NOMO-1 treated with dmso at 0.1 percent for 144 hours (cell line): Measurements from ENCODE around the gene LGALS9C.
"Not testable (repeated sequence)": the region's sequence is repeated elsewhere in the genome, so short reads cannot be mapped to it uniquely, and the experiment has no call there.

Source experiments
- DNase-seq: peaks from one replicate; lab custom pipeline; 2025; ENCODE audit not compliant: unreplicated experiment; lab: John Stamatoyannopoulos, UW

Gene LGALS9C

GRCh38 chr17:18528435-18528834 lies 51.8 kb downstream of the LGALS9C start:
- not testable (repeated sequence) for DNase-seq

- DNase-seq, result not testable (repeated sequence)
Observed at GRCh38 chr17:18528899-18529500, 52.4 kb downstream of the LGALS9C start.

- DNase-seq, result not testable (repeated sequence)
Observed at GRCh38 chr17:18530405-18530804, 53.8 kb downstream of the LGALS9C start.

- not testable (repeated sequence) for DNase-seq
Observed at GRCh38 chr17:18542234-18542633, 65.6 kb downstream of the LGALS9C start.

- DNase-seq, result not testable (repeated sequence)
Observed at GRCh38 chr17:18542907-18543306, 66.3 kb downstream of the LGALS9C start.
